Left lobe of liver (tissue), 2 donors: ENCODE measurements around the gene CARD10. TPM values are rescaled to one million over a fixed set of nuclear protein-coding genes. Genes with fewer than 3 reads are reported as not detected.

Source experiments
- ATAC-seq: fragments of 200-7000 bp; cut with Tn5 transposase; one replicate; pipeline ENCODE4 v1.9.1; 2020; ENCODE audit warnings: mild to moderate bottlenecking, moderate library complexity
- DNase-seq: peaks from one replicate; pipeline ENCODE4 v3.0.0-alpha.2; 2020; ENCODE audit warnings: low spot score
- total RNA-seq: library from RNA; stranded (reverse); gene quantifications from one replicate; pipeline ENCODE4 v1.2.1, GENCODE V29; 2021
- donor health status: DM: no; HTN: no; CAD: no; lungs with moderate emphysema.
- donor health status: DM: no; HTN: yes; CAD: no.

Gene CARD10
- 22.4 TPM for total RNA-seq

- DNase-seq (peak; percentile 64), ATAC-seq (peak; percentile 79)
Measured at GRCh38 chr22:37519268-37520195, at the start of gene CARD10. CARD10 (minus strand) TSS chr22:37519415; CDS start chr22:37519200, 215 bp downstream.

- ATAC-seq (no peak), DNase-seq (no peak)
Measured at GRCh38 chr22:37568448-37569008, 49.3 kb upstream of the CARD10 start.

GRCh38 chr22:37568012-37568411, 48.8 kb upstream of the CARD10 start:
- ATAC-seq: no peak
- DNase-seq: no peak

- ATAC-seq (peak; percentile 72), DNase-seq (peak; percentile 90)
Measured at GRCh38 chr22:37566903-37567798, 47.9 kb upstream of the CARD10 start.

GRCh38 chr22:37566329-37566837, 47.2 kb upstream of the CARD10 start:
- DNase-seq: no peak
- ATAC-seq: no peak

GRCh38 chr22:37565830-37566229, 46.6 kb upstream of the CARD10 start:
- DNase-seq: no peak
- no peak for ATAC-seq

- no peak for ATAC-seq
Measured at GRCh38 chr22:37564111-37564711, 45.0 kb upstream of the CARD10 start.

GRCh38 chr22:37563153-37564081, 44.2 kb upstream of the CARD10 start:
- ATAC-seq (no peak), DNase-seq (no peak)

More at GRCh38 chr22:37564111-37564711, 45.0 kb upstream of the CARD10 start:
- no peak for DNase-seq

- ATAC-seq (no peak), DNase-seq (no peak)
Measured at GRCh38 chr22:37562049-37562875, 43.0 kb upstream of the CARD10 start.

- ATAC-seq (peak; percentile 63), DNase-seq (peak; percentile 95)
Measured at GRCh38 chr22:37561212-37562048, 42.2 kb upstream of the CARD10 start.

- DNase-seq: no peak
- ATAC-seq: peak; percentile 14
Measured at GRCh38 chr22:37560608-37561211, 41.5 kb upstream of the CARD10 start.

GRCh38 chr22:37559901-37560607, 40.8 kb upstream of the CARD10 start, which contains the start of gene CDC42EP1:
CDC42EP1 (plus strand) TSS chr22:37560480; CDS start chr22:37566350, 5,870 bp downstream.
- DNase-seq (peak; percentile 78), ATAC-seq (peak; percentile 70)

GRCh38 chr22:37559521-37559900, 40.3 kb upstream of the CARD10 start:
- DNase-seq (no peak), ATAC-seq (no peak)

- DNase-seq: no peak
- no peak for ATAC-seq
Measured at GRCh38 chr22:37558815-37559214, 39.6 kb upstream of the CARD10 start.

GRCh38 chr22:37557321-37558001, 38.2 kb upstream of the CARD10 start:
- ATAC-seq (peak; percentile 42), DNase-seq (peak; percentile 76)

- no peak for ATAC-seq
- DNase-seq: no peak
Measured at GRCh38 chr22:37556710-37557109, 37.5 kb upstream of the CARD10 start.
